GM10847 (cell line): ENCODE data around the gene OR2L13.

Source experiments
- POLR2A ChIP-seq: IDR thresholded peaks from 2 replicates; pipeline ENCODE4 v1.6.1; 2011; ENCODE audit not compliant: insufficient read length; ENCODE audit errors: extremely low read depth

Gene OR2L13

GRCh38 chr1:248094884-248095283 is at the start of gene OR2L13:
Gene OR2L13 (plus strand): TSS chr1:248095184. CDS start chr1:248099376, 4,192 bp downstream.
- TF ChIP-seq POLR2A: no peak

GRCh38 chr1:248045209-248045608 is 49.8 kb upstream of the OR2L13 start:
- no peak for TF ChIP-seq POLR2A

- TF ChIP-seq POLR2A: no peak
These were observed 48.4 kb upstream of the OR2L13 start, which contains the start of gene OR2L3 for GRCh38 chr1:248046536-248046935. Gene OR2L3 (plus strand): TSS chr1:248046836. CDS start chr1:248060682, 13,846 bp downstream.

GRCh38 chr1:248047008-248047407 is 48.0 kb upstream of the OR2L13 start:
- no peak for TF ChIP-seq POLR2A

- TF ChIP-seq POLR2A: no peak
These were observed 40.3 kb upstream of the OR2L13 start for GRCh38 chr1:248054671-248055070.

- no peak for TF ChIP-seq POLR2A
These were observed 39.7 kb upstream of the OR2L13 start for GRCh38 chr1:248055261-248055660.

- no peak for TF ChIP-seq POLR2A
These were observed 29.9 kb upstream of the OR2L13 start for GRCh38 chr1:248065071-248065470.

GRCh38 chr1:248065604-248066003 is 29.4 kb upstream of the OR2L13 start:
- TF ChIP-seq POLR2A: no peak

GRCh38 chr1:248098529-248098928 is 3.5 kb downstream of the OR2L13 start:
- TF ChIP-seq POLR2A: no peak

GRCh38 chr1:248102847-248103246 is 7.9 kb downstream of the OR2L13 start:
- no peak for TF ChIP-seq POLR2A

GRCh38 chr1:248111157-248111556 is 16.2 kb downstream of the OR2L13 start:
- TF ChIP-seq POLR2A: no peak

GRCh38 chr1:248114890-248115289 is 19.9 kb downstream of the OR2L13 start:
- TF ChIP-seq POLR2A: no peak

- no peak for TF ChIP-seq POLR2A
These were observed 32.7 kb downstream of the OR2L13 start for GRCh38 chr1:248127653-248128052.

GRCh38 chr1:248136811-248137210 is 41.8 kb downstream of the OR2L13 start:
- TF ChIP-seq POLR2A: no peak

GRCh38 chr1:248140846-248141245 is 45.9 kb downstream of the OR2L13 start:
- no peak for TF ChIP-seq POLR2A

GRCh38 chr1:248143311-248143710 is 48.3 kb downstream of the OR2L13 start:
- no peak for TF ChIP-seq POLR2A

GRCh38 chr1:248144513-248145198 is 49.7 kb downstream of the OR2L13 start, which contains the start of gene OR2M5:
Gene OR2M5 (plus strand): TSS chr1:248145148. CDS start chr1:248145148, 0 bp downstream.
- TF ChIP-seq POLR2A: no peak
